AG04449 (cell line): ENCODE results near the gene CDH9.

Experiments
- CTCF ChIA-PET: fragments of 350-600 bp; formaldehyde crosslinking; extraction: SDS; loops from one replicate; lab custom pipeline; 2021; ENCODE audit warnings: antibody characterized with exemption; lab: Yijun Ruan, JAX
- POLR2A ChIA-PET: fragments of 400-600, 350-600 bp; formaldehyde crosslinking; extraction: SDS; loops from one replicate; lab custom pipeline; 2020; ENCODE audit warnings: antibody characterized with exemption, inconsistent platforms; lab: Yijun Ruan, JAX
- DNase-seq: peaks from one replicate; pipeline ENCODE4 v3.0.0-alpha.2; 2010; ENCODE audit warnings: low read depth, low spot score
- H3K4me3 ChIP-seq: 2 replicates; pipeline ENCODE4 v1.5.1; 2011; ENCODE audit warnings: low read depth, mild to moderate bottlenecking, control low read depth, low read length
- CTCF ChIP-seq: IDR thresholded peaks from one replicate; pipeline ENCODE4 v1.5.1; 2011; ENCODE audit warnings: mild to moderate bottlenecking, moderate library complexity, low read length, control low read depth, inconsistent platforms; ENCODE audit not compliant: insufficient read depth; ENCODE audit errors: missing control alignments

The CDH9 gene

GRCh38 chr5:27048510-27048909 is 10.1 kb upstream of the CDH9 start:
- no peak for DNase-seq
- ChIA-PET POLR2A (no interaction called here), CTCF (no interaction called here)
- TF ChIP-seq CTCF, result no peak
- H3K4me3 ChIP-seq, result no peak overlapping the region

GRCh38 chr5:27041372-27041771 is 3.0 kb upstream of the CDH9 start:
- POLR2A ChIA-PET, result no interaction called here
- TF ChIP-seq CTCF, result no peak
- H3K4me3 ChIP-seq, result no peak overlapping the region
- DNase-seq, result no peak
- CTCF ChIA-PET, result no interaction called here

GRCh38 chr5:27034565-27034964 is 3.8 kb downstream of the CDH9 start:
- CTCF ChIA-PET, result no interaction called here
- no peak overlapping the region for H3K4me3 ChIP-seq
- TF ChIP-seq CTCF, result no peak
- POLR2A ChIA-PET, result no interaction called here
- DNase-seq, result no peak

- POLR2A ChIA-PET, result no interaction called here
Observed at GRCh38 chr5:27026801-27027200, 11.6 kb downstream of the CDH9 start.

GRCh38 chr5:27026063-27026462 is 12.3 kb downstream of the CDH9 start:
- ChIA-PET CTCF (no interaction called here), POLR2A (no interaction called here)
- no peak for TF ChIP-seq CTCF

More at GRCh38 chr5:27026801-27027200, 11.6 kb downstream of the CDH9 start:
- no peak for TF ChIP-seq CTCF
- CTCF ChIA-PET, result no interaction called here
- DNase-seq, result no peak
- no peak overlapping the region for H3K4me3 ChIP-seq

GRCh38 chr5:27021471-27021870 is 16.9 kb downstream of the CDH9 start:
- no peak for DNase-seq
- TF ChIP-seq CTCF, result no peak
- ChIA-PET CTCF (no interaction called here), POLR2A (no interaction called here)
- H3K4me3 ChIP-seq, result no peak overlapping the region

More at GRCh38 chr5:27026063-27026462, 12.3 kb downstream of the CDH9 start:
- H3K4me3 ChIP-seq, result no peak overlapping the region
- no peak for DNase-seq
